HCT116 (cell line): ENCODE data around the gene DIO1. TPM values are rescaled to one million over a fixed set of nuclear protein-coding genes. Genes with fewer than 3 reads are reported as not detected.

Experiments used
- ATAC-seq: fragments of 200-7000 bp; cut with Tn5 transposase; 2 replicates; pipeline ENCODE4 v1.9.1; 2020; ENCODE audit warnings: mild to moderate bottlenecking, moderate library complexity
- BruUV-seq: library from RNA; stranded (reverse); fragments of 400-500 nt; replicated peaks from 2 replicates; lab custom pipeline; 2021; lab: Mats Ljungman, UMichigan
- CTCF ChIA-PET: fragments of 300-600 bp; sonication (Branson Sonifier 250); formaldehyde crosslinking; loops from one replicate; lab custom pipeline; 2021; ENCODE audit warnings: antibody characterized with exemption; lab: Charles Lee
- POLR2A ChIA-PET: fragments of 300-600, 350-600 bp; sonication (Branson Sonifier 250); formaldehyde crosslinking; loops from one replicate; lab custom pipeline; 2021; ENCODE audit warnings: antibody characterized with exemption; lab: Charles Lee
- RAD21 ChIA-PET, 2 experiments: fragments of 300-600 bp; sonication (Branson Sonifier 250); formaldehyde crosslinking; loops; one replicate each; lab custom pipeline; 2023; ENCODE audit warnings: low total read pairs in 2 of 2; ENCODE audit not compliant: uncharacterized antibody in 2 of 2, unreplicated experiment in 2 of 2, low non-redundant PET in 1 of 2; lab: Charles Lee
- DNase-seq: peaks from one replicate; pipeline ENCODE4 v3.0.0-alpha.2; 2010; ENCODE audit warnings: low read depth, low spot score
- H2AFZ ChIP-seq: fragments of 200-600 bp; shearing (Covaris generic), sonication (generic); 2 replicates; pipeline ENCODE4 v1.6.1; 2017; ENCODE audit warnings: low read depth, mixed run types, mixed read lengths, antibody characterized with exemption, low read length; ENCODE audit not compliant: poor library complexity, severe bottlenecking
- H3K27ac ChIP-seq: 2 replicates; pipeline ENCODE4 v1.5.1; 2012; ENCODE audit warnings: low read depth, low read length
- H3K27me3 ChIP-seq: fragments of 200-600 bp; sonication (generic); 2 replicates; pipeline ENCODE4 v1.6.1; 2016; ENCODE audit warnings: mixed run types, low read length, mixed read lengths; ENCODE audit not compliant: insufficient read depth
- H3K36me3 ChIP-seq, 2 experiments: fragments of 200-500 bp in 1 of 2; fragments of 200-600 bp in 1 of 2; sonication (Bioruptor generic) in 1 of 2; sonication (generic) in 1 of 2; 2 replicates each; pipeline versions ENCODE4 v1.5.1 to v1.6.1; 2014 to 2016; ENCODE audit warnings: low read length in 2 of 2, inconsistent platforms in 1 of 2, mixed read lengths in 1 of 2, mixed run types in 1 of 2; ENCODE audit not compliant: insufficient read depth in 2 of 2, control insufficient read depth in 1 of 2
- H3K4me1 ChIP-seq, 2 experiments: fragments of 200-600 bp in 1 of 2; sonication (generic) in 1 of 2; 2 replicates each; pipeline versions ENCODE4 v1.5.1 to v1.6.1; 2012 to 2017; ENCODE audit warnings: low read length in 2 of 2, inconsistent platforms in 1 of 2, mild to moderate bottlenecking in 1 of 2, mixed read lengths in 1 of 2, mixed run types in 1 of 2, moderate library complexity in 1 of 2; ENCODE audit not compliant: insufficient read depth in 2 of 2, control insufficient read depth in 1 of 2
- H3K4me2 ChIP-seq: fragments of 200-600 bp; sonication (generic); 2 replicates; pipeline ENCODE4 v1.6.1; 2017; ENCODE audit warnings: mixed run types, low read length, mixed read lengths
- H3K4me3 ChIP-seq, 2 experiments: fragments of 200-600 bp in 1 of 2; sonication (generic) in 1 of 2; replicated peaks in 1 of 2; 2 replicates each; pipeline ENCODE4 v1.5.1; 2011 to 2016; ENCODE audit warnings: low read length in 2 of 2, control low read depth in 1 of 2, low read depth in 1 of 2, mild to moderate bottlenecking in 1 of 2, mixed read lengths in 1 of 2, mixed run types in 1 of 2
- H3K79me2 ChIP-seq: fragments of 200-600 bp; sonication (generic); 2 replicates; pipeline ENCODE4 v1.6.1; 2017; ENCODE audit warnings: mild to moderate bottlenecking, mixed run types, low read length, moderate library complexity, mixed read lengths; ENCODE audit not compliant: insufficient read depth
- H3K9ac ChIP-seq: fragments of 200-600 bp; sonication (generic); 2 replicates; pipeline ENCODE4 v1.6.1; 2016; ENCODE audit warnings: low read length, mixed read lengths
- H3K9me2 ChIP-seq: fragments of 200-600 bp; sonication (generic), shearing (Covaris generic); 2 replicates; pipeline ENCODE4 v1.6.1; 2017; ENCODE audit warnings: mixed run types, mild to moderate bottlenecking, moderate library complexity; ENCODE audit not compliant: insufficient read depth
- H3K9me3 ChIP-seq, 2 experiments: fragments of 200-500 bp in 1 of 2; fragments of 200-600 bp in 1 of 2; sonication (Bioruptor generic) in 1 of 2; sonication (generic) in 1 of 2; 2 replicates each; pipeline ENCODE4 v1.6.1; 2014 to 2017; ENCODE audit warnings: low read length in 2 of 2, mixed read lengths in 2 of 2, inconsistent platforms in 1 of 2, low read depth in 1 of 2, mild to moderate bottlenecking in 1 of 2, mixed run types in 1 of 2, moderate library complexity in 1 of 2; ENCODE audit not compliant: control insufficient read depth in 1 of 2, insufficient read depth in 1 of 2
- H4K20me1 ChIP-seq: fragments of 200-600 bp; sonication (generic), shearing (Covaris generic); 2 replicates; pipeline ENCODE4 v1.6.1; 2017; ENCODE audit warnings: mixed run types, mild to moderate bottlenecking, moderate library complexity; ENCODE audit not compliant: insufficient read depth
- ATF3 ChIP-seq: IDR thresholded peaks from 2 replicates; pipeline ENCODE4 v1.6.1; 2012
- EGR1 ChIP-seq: IDR thresholded peaks from 2 replicates; pipeline ENCODE4 v1.6.1; 2012; ENCODE audit warnings: low read depth
- EZH2 ChIP-seq: fragments of 200-600 bp; sonication (generic); IDR thresholded peaks from 2 replicates; pipeline ENCODE4 v1.6.1; 2017; ENCODE audit warnings: antibody characterized with exemption, mixed run types
- FOSL1 ChIP-seq: IDR thresholded peaks from 2 replicates; pipeline ENCODE4 v1.6.1; 2012; ENCODE audit warnings: low read depth
- POLR2A ChIP-seq: IDR thresholded peaks from 2 replicates; pipeline ENCODE4 v1.7.0; 2011; ENCODE audit warnings: borderline replicate concordance; ENCODE audit not compliant: insufficient read depth, insufficient read length; ENCODE audit errors: extremely low read depth
- REST ChIP-seq: IDR thresholded peaks from 2 replicates; pipeline ENCODE4 v1.6.1; 2012; ENCODE audit warnings: low read depth
- SIN3A ChIP-seq: IDR thresholded peaks from 2 replicates; pipeline ENCODE4 v1.6.1; 2012; ENCODE audit warnings: low read depth
- SRF ChIP-seq: IDR thresholded peaks from 2 replicates; pipeline ENCODE4 v1.6.1; 2012; ENCODE audit warnings: low read depth
- TCF7L2 ChIP-seq: IDR thresholded peaks from 2 replicates; pipeline ENCODE4 v1.7.0; 2011; ENCODE audit warnings: borderline replicate concordance, inconsistent platforms; ENCODE audit not compliant: insufficient read depth, insufficient read length; ENCODE audit errors: extremely low read depth
- intact Hi-C: fragments of 100-400 bp; cut with micrococcal nuclease; formaldehyde crosslinking; loops from 2 replicates; pipeline ENCODE4 v1.10.0; 2022
- total RNA-seq: library from RNA; stranded (reverse); gene quantifications from one replicate; pipeline ENCODE4 v1.2.1, GENCODE V29; 2021; ENCODE audit not compliant: unreplicated experiment

The DIO1 gene
- total RNA-seq, 1 experiment from 2014 or later, result not detected

- Histone ChIP-seq H3K9me2 (no peaks in the 10 kb centered on the region), H3K9me3 (no peaks in the 10 kb centered on the region), H3K79me2 (no peaks in the 10 kb centered on the region), H3K4me2 (no peak overlapping the region), H3K36me3 (no peaks in the 10 kb centered on the region; a peak in 1 of 4 replicates), H3K4me3 (no peak overlapping the region), H4K20me1 (no peaks in the 10 kb centered on the region), H2AFZ (no peak overlapping the region)
- RAD21 ChIA-PET, result no interaction called here
- ATAC-seq, result no peak
- intact Hi-C loops, result loop anchor here (10.0 kb wide), 1 partner anchor 633 kb away; no protein-coding TSS in a partner anchor
- TF ChIP-seq REST (no peak), EGR1 (no peak), TCF7L2 (no peak), SIN3A (no peak), EZH2 (no peak), POLR2A (no peak), FOSL1 (no peak), SRF (no peak), ATF3 (no peak)
- TF ChIP-seq, all 23 proteins: peak for 0
- Histone ChIP-seq H3K27me3 (no peaks in the 10 kb centered on the region), H3K27ac (no peak overlapping the region), H3K4me1 (no peaks in the 10 kb centered on the region), H3K9ac (no peak overlapping the region)
- no peak for DNase-seq
- CTCF ChIA-PET, result interaction anchor here (1.5 kb wide), 1 partner anchor 8 kb away, joined by 4 read pairs; no protein-coding TSS in a partner anchor
- POLR2A ChIA-PET, result no interaction called here
- BruUV-seq, result no TSS peak
These were observed 42.3 kb upstream of the DIO1 start for GRCh38 chr1:53851571-53852285.
